ENCODE results near the gene OTUD1. TPM values are rescaled to one million over a fixed set of nuclear protein-coding genes. Genes with fewer than 3 reads are reported as not detected.
"Not testable (repeated sequence)": the region's sequence is repeated elsewhere in the genome, so short reads cannot be mapped to it uniquely, and the experiment has no call there.

OTUD1 gene, protein sequence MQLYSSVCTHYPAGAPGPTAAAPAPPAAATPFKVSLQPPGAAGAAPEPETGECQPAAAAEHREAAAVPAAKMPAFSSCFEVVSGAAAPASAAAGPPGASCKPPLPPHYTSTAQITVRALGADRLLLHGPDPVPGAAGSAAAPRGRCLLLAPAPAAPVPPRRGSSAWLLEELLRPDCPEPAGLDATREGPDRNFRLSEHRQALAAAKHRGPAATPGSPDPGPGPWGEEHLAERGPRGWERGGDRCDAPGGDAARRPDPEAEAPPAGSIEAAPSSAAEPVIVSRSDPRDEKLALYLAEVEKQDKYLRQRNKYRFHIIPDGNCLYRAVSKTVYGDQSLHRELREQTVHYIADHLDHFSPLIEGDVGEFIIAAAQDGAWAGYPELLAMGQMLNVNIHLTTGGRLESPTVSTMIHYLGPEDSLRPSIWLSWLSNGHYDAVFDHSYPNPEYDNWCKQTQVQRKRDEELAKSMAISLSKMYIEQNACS
- 10 to 100 TPM in 3 of 4 donors, 1 to 10 TPM in 1; 9.3 to 19.1 (median 11.4) TPM for total RNA-seq

DNA sequence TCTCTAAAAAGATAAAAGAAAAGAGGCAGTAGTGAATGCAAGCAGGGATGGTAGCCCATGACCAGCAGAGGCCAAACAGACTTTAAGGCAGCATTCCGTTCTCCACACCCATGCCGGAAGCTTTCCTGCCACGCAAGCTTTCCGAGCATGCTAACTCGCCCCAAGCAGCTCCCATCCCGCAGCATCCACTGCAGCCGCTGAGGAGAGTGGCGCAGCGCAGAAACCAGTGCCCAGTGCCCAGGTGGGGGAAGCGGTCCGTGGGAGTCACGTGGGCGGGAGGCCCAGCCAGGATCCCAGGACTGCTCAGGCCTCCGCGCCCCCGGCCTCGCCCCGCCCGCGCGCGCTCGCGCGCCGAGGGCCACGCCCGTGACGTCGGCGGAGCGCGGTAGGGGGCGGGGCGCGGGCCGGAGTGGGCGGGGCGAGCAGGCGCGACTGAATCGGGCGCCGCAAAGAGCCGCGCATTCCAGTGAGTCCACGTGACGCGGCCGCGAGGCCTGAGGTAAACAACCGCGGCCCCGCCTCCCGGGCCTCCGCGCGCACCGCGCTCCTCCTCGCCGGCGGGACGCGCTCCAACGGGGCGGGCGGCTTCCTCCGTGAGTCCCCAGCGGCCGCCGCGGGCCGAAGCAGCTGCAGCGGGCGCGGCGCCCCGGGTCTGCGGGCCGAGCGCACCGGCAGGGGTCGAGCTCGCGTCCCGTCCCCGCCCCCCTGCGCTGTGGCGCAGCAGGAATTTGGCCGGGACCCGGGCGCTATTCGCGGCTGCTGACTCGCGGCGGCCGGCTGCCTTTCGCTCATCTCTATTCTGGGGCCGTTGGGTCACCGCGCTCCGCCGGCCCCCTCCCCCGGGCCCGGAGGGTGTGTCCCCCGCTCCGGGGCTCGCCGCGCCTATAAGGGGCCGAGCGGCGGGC, at the start of gene OTUD1:
Gene OTUD1, plus strand, starts transcription at position 529 of the 905 bp plus-strand sequence. CDS start 383 bp downstream, outside the sequence.
- peaks cover 0 to 11% (median 0%) of the 10 kb centered on the region in 4 donors for H3K36me3 ChIP-seq
- no peaks in the 10 kb centered on the region for H3K9me3 ChIP-seq
- peaks cover 24 to 44% (median 35%) of the 10 kb centered on the region in 4 donors for H3K4me1 ChIP-seq
- no peaks in the 10 kb centered on the region for H3K27me3 ChIP-seq
- intact Hi-C loops (cut with DNase I), result loop anchor here (10.0 kb wide), 1 partner anchor 344 kb away; the partner anchor contains the start of gene MSRB2
- H3K27ac ChIP-seq (replicated peaks in 1 of 4), result peak within 1 kb of the TSS; percentile 96 to 97 (median 96)
- TF ChIP-seq, protein P1, sequence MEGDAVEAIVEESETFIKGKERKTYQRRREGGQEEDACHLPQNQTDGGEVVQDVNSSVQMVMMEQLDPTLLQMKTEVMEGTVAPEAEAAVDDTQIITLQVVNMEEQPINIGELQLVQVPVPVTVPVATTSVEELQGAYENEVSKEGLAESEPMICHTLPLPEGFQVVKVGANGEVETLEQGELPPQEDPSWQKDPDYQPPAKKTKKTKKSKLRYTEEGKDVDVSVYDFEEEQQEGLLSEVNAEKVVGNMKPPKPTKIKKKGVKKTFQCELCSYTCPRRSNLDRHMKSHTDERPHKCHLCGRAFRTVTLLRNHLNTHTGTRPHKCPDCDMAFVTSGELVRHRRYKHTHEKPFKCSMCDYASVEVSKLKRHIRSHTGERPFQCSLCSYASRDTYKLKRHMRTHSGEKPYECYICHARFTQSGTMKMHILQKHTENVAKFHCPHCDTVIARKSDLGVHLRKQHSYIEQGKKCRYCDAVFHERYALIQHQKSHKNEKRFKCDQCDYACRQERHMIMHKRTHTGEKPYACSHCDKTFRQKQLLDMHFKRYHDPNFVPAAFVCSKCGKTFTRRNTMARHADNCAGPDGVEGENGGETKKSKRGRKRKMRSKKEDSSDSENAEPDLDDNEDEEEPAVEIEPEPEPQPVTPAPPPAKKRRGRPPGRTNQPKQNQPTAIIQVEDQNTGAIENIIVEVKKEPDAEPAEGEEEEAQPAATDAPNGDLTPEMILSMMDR (IDR thresholded peaks at IDR 0.05), result peak; percentile 3 to 38 (median 28)
- TF ChIP-seq EP300 (IDR thresholded peaks at IDR 0.05) (no peak), POLR2AphosphoS5 (IDR thresholded peaks at IDR 0.05) (peak; percentile 78 to 81), POLR2A (IDR thresholded peaks at IDR 0.05; ENCODE audit: low read depth) (peak; percentile 53)
- peak within 1 kb of the TSS; percentile 82 to 95 (median 92) for H3K4me3 ChIP-seq
- 0% methylated on average over 3 of the region's 115 CpGs for WGBS
- DNase-seq (ENCODE audit: extremely low spot score), result peak; percentile 98

- H3K27ac ChIP-seq (replicated peaks in 1 of 4); H3K4me3 ChIP-seq; intact Hi-C loops (cut with DNase I); H3K9me3 ChIP-seq; DNase-seq (ENCODE audit: extremely low spot score); H3K36me3 ChIP-seq; H3K27me3 ChIP-seq; H3K4me1 ChIP-seq: not testable (repeated sequence)
- 89% methylated on average over 10 of the region's 10 CpGs for WGBS
These were observed 48.5 kb upstream of the OTUD1 start for GRCh38 chr10:23390408-23390807.

GRCh38 chr10:23390809-23391208, 48.1 kb upstream of the OTUD1 start:
- TF ChIP-seq EP300 (IDR thresholded peaks at IDR 0.05) (no peak), POLR2AphosphoS5 (IDR thresholded peaks at IDR 0.05) (no peak), POLR2A (IDR thresholded peaks at IDR 0.05; ENCODE audit: low read depth) (no peak)
- TF ChIP-seq, protein P1 (IDR thresholded peaks at IDR 0.05), result no peak
- intact Hi-C loops (cut with DNase I), result no loop called here
- 96% methylated on average over 4 of the region's 4 CpGs for WGBS
- H3K36me3 ChIP-seq, result no peaks in the 10 kb centered on the region
- no peak overlapping the region for H3K4me3 ChIP-seq
- H3K27me3 ChIP-seq, result no peaks in the 10 kb centered on the region
- no peaks in the 10 kb centered on the region for H3K4me1 ChIP-seq
- H3K9me3 ChIP-seq, result no peaks in the 10 kb centered on the region
- DNase-seq (ENCODE audit: extremely low spot score), result no peak
- no peak overlapping the region for H3K27ac ChIP-seq (replicated peaks in 1 of 4)

DNA sequence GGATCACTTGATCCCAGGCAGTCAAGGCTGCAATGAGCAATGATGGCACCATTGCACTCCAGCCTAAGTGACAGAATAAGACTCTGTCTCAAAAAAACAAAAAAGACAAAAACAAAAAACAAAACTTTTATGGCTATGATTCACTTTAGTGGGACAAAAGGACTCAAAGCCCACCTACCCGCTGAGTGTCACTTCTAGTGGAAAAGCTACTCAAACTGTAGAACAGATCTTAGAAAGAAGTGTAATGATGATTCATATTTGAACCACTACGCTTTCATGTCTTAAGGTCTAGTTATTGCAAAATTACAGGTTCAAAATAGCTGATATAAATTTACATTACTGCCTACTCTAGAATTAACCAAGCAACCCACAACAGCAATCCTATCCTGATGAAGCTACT, 47.1 kb upstream of the OTUD1 start:
- no peak for TF ChIP-seq EP300 (IDR thresholded peaks at IDR 0.05)
- TF ChIP-seq, protein P1 (IDR thresholded peaks at IDR 0.05), result no peak
- no peak for TF ChIP-seq POLR2AphosphoS5 (IDR thresholded peaks at IDR 0.05)
- no peak for TF ChIP-seq POLR2A (IDR thresholded peaks at IDR 0.05; ENCODE audit: low read depth)
- 88% methylated on average over 2 of the region's 2 CpGs for WGBS

GRCh38 chr10:23395017-23395416, 43.9 kb upstream of the OTUD1 start:
- Histone ChIP-seq H3K9me3 (no peaks in the 10 kb centered on the region), H3K27me3 (no peaks in the 10 kb centered on the region), H3K4me1 (peaks cover 0 to 8% (median 6%) of the 10 kb centered on the region in 4 donors), H3K4me3 (no peak overlapping the region), H3K36me3 (no peaks in the 10 kb centered on the region), H3K27ac (replicated peaks in 1 of 4) (no peak overlapping the region)
- no peak for DNase-seq (ENCODE audit: extremely low spot score)
- WGBS, result 91% methylated on average over 5 of the region's 5 CpGs
- intact Hi-C loops (cut with DNase I), result no loop called here
- no peak for TF ChIP-seq EP300 (IDR thresholded peaks at IDR 0.05)
- no peak for TF ChIP-seq POLR2AphosphoS5 (IDR thresholded peaks at IDR 0.05)
- TF ChIP-seq POLR2A (IDR thresholded peaks at IDR 0.05; ENCODE audit: low read depth), result no peak
- TF ChIP-seq, protein P1 (IDR thresholded peaks at IDR 0.05), result no peak

More for the DNA sequence above, 47.1 kb upstream of the OTUD1 start:
- Histone ChIP-seq H3K4me3 (no peak overlapping the region), H3K4me1 (no peaks in the 10 kb centered on the region), H3K36me3 (no peaks in the 10 kb centered on the region), H3K27me3 (no peaks in the 10 kb centered on the region), H3K27ac (replicated peaks in 1 of 4) (no peak overlapping the region), H3K9me3 (no peaks in the 10 kb centered on the region)
- no peak for DNase-seq (ENCODE audit: extremely low spot score)
- intact Hi-C loops (cut with DNase I), result no loop called here
